IPS DF 4.7 (cell line): Measurements from ENCODE around the gene AMOTL2.

Experiments used
- DNase-seq: peaks from one replicate; pipeline ENCODE4 v3.0.0-alpha.2; 2013; ENCODE audit warnings: low spot score; ENCODE audit errors: extremely low read depth

Gene AMOTL2

DNA sequence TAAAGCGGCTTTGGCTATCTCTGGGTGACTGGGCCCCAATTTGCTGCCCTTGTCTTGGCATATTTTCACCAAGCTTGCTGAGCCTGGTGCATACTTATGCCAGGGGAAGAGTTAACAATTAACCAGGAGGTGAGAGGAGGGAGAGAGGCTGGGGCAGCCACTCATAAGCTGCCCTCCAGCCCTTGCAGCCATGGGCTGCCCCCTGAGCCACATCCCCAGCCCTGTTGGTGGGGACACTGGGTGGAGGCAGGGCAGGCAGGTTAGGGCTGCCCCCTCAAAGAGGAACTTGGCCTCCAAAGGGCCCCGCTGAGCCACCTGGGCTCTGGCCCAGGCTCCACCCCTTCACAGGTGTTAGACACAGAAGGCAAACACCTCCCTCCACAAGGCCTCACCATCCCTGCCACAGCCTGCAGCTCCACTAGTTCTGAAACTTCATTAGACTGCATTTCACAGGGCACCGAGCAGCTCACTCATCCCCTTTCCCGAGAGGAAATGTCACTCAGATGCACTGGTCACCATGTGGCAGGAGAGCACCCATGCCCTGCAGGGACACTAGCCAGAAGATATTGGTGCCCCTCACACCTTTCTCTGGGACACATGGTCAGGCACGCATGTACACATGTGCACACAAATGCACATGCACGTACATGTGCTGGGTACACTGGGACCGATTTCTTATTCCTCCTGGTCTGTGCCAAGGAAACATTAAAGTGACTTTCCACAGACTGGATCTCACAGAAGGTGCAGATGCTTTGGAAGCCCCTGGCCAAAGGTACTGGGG is 20.2 kb downstream of the AMOTL2 start:
- DNase-seq = no peak

DNA sequence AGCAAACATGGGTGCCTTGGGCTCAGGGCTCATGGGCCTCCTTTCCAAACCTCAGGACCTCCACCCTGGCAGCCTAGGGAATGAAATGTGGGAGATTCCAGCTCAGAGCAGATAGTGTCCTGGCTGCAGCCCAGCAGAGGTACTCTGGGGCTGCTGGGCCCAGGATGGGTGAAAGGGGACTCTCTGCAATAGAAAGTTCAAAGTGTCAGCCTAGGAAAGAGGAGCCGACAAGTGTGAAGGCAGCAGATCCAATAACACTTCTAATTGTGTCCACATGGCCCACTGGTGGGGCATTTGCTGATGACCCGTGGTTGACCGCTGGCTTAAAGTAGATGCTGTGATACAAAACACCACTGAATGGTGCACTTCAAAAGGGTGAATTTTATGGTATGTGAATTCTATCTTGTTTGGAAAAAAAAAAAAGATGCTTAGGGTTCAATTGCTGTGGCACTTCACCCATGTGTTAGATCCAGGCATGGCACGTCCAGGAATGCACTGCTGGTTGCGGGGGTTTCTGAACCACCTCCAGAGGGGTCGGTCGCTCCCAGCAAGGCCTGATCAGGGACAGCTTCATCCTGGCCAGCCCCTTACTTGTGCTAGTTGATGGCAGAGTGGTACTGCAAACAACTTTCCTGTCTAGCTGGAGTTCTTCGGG is 20.9 kb downstream of the AMOTL2 start:
- no peak for DNase-seq

DNA sequence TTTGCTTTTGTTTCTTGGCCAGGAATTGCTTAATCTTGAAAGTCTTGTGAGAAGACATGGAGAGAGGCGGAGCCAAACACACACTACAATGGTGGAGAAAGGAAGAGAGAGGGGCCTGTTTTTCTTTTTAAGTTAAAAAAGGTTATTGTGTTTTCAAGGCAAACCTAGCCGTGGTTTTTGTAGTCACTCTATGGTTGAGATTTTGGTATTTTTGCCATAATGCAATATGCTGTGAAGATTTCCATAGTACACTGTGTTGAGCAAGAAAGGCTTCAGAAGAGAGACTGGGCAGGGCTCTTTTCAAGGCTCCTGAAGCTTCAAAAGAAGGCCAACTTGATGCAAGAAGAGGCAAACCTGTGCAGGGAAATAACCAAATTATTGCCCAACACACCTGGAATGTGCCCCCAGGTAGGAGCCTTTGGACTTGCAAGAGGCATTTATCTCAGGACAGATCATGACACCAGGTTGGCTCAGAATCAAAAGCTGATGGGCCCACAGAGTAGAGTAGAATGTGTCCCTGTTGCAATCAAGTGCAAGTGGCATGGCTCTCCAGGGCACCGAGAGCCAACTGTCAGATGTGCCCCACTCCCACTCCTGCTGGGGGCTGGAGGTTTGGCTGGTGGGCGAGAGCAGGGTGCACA is 22.1 kb downstream of the AMOTL2 start:
- DNase-seq = no peak

DNA sequence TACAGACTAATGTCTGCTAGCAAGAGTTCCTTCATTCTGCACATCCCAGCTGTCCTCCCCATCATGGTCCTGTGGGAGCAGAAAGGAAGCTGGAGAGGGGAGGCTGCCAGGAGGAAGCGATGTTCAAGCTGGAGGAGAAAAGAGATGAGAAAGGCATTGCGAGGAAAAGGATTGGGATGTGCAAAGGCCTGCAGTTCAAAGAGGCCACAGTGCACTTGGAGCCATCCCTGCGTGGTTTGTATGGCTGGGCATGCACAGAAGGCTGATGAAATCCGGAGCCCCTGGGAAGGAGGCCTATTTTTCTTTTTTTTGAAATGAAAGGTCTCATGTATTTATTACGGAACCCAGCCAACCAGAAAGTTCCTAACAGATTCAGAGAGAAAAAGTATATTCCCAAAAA is 22.8 kb downstream of the AMOTL2 start:
- no peak for DNase-seq

DNA sequence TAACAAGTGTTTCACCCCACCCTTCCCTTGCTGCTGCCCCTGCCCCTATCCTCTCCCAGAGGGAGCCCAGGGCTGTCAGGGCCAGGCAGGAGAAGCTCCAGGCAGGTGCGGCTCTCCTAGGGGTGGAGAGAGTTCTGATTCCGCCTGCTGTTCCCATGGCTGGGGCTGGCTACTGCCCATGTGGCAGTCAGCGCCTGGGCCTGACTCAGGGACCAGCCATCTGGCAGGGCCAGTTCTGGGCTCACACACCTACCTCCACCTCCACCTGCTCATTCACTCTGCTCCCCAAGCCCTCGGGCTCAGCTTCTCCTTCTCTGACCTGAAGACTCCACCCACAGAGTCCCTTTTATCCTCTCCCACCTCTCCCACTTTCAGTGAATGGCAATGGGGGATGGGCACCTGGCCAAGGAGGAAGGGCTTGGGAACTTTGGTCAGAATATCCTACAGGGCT is 23.4 kb downstream of the AMOTL2 start:
- no peak for DNase-seq

DNA sequence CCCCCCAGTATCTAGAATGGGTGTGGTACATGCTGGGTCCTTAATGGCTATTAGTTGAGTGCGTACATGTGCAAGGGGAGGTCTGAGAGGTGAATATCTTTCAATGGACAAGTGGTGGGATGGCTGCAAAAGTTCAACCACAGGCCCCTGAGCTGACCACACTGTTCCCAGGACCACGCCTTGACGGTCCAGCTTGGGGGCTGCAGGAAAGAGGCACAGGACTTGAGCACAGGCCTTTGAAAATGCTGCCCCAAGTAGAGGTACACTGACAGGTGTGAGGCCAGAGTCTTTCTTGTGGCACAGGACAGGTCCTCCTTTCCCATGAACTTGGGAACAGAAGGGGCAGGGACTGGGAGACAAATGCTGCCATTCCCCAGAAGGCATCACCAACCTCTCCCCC is 24.0 kb downstream of the AMOTL2 start:
- DNase-seq = no peak

DNA sequence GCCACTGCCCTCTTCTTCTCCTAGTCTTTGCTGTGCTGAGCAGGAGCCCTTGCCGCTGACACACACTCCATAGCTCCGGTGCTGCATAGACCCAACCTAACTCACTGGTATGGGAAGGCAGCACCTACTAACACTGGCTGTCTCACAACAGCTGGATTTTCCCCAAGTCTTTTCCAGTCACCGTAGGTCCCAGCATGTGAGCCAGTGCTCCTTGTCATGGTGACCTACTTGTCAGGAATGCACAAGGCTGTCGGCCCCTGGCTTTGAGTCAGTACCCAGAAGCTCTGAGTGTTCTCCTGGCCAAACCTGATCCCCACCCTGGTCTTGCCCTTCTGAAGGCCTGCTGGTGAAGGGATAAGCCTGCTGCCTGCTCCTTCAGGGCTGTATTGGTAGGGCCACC is 25.7 kb downstream of the AMOTL2 start:
- no peak for DNase-seq

DNA sequence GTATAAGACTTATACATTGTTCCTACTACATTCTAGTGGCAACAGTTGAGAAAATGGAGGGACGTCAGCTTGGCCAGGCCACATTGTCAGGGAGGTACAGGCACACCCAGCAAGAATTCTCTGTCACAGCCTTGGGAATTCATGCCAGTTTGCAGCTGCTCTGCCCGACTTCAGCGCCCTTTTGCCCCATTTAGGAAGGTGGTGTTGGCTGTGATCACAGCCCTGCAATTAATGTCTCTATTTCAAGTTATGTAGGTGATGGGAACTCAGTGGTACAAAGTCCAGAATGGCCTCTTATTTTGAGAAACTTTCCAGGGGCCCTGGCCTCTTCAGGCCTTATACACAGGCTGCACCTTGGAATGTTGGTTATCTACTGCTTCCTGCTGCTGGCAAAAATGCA is 26.7 kb downstream of the AMOTL2 start:
- no peak for DNase-seq

DNA sequence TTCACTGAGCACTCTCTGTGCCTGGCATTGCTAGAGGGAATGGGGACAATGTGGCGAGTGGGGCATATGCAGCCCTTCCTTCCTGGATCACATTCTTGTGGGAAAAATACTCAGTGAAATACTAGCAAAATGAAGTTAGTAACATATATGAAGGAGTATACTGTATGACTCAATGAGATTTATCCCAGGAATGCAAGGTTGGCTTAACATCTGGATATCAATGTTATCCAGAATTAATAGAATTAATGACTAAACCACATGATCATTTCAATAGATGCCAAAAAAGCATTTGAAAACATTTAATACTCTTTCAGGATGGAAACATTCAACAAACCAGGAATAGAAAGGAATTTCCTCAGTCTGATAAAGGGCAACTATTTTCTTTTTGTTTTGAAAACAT is 27.5 kb downstream of the AMOTL2 start:
- no peak for DNase-seq

DNA sequence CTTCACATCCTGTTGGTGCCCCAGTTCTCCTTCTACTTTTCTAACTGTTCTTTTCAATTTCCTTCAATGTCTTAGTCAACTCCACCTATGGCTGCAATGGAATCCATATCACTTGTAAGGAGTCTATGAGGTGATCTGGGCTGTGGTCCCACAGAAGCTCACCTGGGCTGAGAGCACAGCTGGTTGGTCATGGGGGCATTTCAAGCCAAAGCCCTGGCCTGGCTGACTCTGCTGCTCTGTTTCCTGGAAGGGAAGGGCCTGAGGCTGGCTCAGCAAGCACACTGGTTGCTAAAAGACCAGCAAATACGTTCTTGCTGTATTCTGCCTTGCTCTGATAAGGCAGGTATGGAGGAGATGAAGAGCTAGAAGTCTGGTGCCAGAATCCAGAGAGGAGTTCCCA is 29.0 kb downstream of the AMOTL2 start:
- DNase-seq = no peak

DNA sequence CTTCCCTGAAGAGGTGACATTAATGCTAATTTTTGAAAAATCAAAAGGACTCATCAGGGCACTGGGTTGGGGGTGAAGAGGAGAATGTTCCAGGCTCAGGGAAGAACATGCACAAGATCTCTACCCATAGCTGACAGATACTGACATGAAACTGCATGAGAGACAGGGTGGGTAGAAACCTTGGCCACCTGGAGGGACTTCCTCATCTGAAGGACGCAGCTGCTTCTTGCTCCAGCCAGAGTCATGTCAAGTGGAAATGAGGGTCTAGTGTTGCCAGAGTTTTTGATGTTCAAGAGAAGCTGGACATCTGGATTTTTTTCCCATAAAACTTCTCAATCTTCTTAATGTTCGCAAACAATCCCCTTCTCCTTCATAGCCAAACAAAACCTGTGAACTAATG is 29.7 kb downstream of the AMOTL2 start:
- no peak for DNase-seq

DNA sequence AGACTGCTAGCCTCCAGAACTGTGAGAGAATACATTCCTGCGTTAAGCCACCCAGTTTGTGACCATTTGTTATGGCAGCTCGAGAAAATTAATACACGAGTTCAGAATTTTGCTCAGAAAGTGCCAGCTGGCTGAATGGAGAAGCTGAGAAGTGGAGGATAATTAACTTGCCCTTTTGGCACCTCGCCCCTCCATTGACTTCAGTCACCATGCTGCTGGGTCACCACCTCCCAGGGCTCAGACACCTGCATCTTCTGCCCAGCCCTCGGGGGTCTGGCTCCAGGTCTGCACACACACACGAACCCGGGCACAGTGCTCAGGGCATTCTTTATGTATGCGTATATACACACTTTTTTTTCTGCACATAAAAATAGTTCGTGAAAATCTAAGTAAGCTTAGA is 32.0 kb downstream of the AMOTL2 start:
- DNase-seq = no peak

DNA sequence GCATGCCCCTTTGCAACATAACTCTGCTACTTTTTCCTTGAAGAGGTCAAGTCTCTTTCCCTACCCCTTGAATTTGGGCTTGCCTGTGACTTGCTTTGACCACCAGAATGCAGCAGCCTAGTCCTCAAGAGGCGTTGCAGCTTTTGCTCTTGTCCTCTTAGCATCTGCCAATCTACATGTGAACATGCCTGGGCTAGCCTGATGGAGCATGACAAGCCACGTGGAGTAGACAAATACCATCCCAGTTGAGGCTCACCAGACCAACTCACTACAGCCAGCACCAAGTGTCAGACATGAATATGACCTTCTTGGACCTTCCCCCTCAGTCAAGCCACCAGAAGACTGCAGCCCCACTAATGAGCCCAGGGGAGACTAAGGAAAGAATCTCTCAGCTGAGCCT is 32.9 kb downstream of the AMOTL2 start:
- DNase-seq = no peak

DNA sequence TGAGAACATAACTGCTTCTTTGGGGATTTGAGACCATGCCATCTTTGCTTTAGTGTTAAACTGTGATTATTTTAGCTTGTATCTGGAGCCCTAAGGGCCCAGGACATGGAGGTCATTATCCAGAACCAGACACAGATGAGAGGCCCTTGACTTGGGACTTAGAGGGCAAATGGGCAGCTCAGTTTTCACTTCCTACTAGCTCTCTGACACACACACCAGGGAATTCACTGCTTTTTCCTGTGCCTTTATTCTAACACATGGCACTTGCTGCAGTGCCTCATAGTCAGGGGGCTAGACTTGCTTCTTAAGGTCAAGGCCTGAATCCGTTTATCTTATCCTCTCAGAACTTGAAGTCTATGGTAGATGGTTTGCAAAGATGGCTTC is 33.3 kb downstream of the AMOTL2 start:
- no peak for DNase-seq

DNA sequence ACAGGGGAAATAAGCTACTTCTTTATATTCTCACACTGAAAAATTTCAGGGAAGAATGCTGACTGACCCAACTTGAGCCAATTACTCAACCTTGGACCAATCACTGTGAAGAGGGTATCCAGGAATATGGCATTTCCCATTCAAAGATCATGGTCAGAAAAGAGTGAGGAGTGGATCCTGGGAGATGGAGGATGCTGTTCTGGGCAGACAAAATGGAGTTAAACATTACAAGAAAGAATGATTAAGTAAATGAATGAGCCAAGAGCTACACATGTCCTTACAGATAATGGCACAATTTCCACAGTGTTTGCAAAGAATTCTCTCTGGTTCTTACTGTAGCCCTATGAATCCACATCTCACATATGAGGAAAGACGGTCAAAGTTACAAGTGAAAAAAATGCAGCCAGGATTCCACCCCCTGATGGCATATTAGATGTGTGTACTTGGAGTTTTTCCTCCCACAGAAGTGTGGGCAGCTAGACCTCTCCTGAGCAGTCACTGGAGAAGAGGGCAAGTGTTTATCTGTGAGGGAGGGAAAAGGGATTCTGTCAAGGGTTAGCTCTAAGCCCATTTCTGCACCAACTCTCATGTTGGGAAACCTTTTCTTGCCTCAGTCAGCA is 33.8 kb downstream of the AMOTL2 start:
- DNase-seq = no peak

DNA sequence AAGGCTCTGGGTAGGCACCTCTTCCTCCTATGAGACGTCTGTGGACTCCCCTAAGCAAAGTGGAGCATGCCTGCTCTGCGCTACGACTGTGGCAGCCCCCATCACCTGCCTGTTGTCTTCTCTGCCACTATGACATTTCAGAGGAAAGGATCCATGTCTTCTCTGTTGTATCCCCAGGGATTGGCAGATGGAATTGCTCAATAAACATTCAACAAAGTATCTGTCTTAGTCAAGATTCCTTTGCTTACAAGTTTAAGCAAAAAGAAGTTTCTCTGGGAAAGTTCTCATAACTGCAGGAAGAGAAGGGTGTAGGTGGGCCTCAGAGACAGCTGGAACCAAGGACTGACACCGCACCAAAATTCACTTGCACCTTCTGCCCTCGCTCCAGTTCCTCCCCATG is 34.3 kb downstream of the AMOTL2 start:
- no peak for DNase-seq

DNA sequence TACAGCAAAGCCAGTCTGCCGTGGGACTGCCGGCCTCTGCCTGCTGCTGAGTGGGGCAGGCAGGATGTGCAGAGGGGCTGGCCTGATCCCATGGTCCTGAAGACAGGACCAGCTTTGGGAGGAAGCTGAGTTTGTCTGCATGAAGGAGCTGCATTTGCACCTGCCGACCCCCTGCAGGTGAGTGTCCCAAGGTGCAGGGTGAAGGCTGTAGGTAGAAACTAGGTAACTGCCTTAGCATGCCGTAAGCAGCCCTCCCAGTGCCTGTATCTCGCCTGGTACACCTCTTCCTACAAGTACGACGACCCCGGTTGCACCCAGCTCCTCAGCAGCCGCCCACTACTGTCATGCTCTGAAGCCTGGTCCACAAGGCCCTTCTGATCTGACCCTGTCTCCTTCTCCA is 34.9 kb downstream of the AMOTL2 start:
- DNase-seq = no peak

DNA sequence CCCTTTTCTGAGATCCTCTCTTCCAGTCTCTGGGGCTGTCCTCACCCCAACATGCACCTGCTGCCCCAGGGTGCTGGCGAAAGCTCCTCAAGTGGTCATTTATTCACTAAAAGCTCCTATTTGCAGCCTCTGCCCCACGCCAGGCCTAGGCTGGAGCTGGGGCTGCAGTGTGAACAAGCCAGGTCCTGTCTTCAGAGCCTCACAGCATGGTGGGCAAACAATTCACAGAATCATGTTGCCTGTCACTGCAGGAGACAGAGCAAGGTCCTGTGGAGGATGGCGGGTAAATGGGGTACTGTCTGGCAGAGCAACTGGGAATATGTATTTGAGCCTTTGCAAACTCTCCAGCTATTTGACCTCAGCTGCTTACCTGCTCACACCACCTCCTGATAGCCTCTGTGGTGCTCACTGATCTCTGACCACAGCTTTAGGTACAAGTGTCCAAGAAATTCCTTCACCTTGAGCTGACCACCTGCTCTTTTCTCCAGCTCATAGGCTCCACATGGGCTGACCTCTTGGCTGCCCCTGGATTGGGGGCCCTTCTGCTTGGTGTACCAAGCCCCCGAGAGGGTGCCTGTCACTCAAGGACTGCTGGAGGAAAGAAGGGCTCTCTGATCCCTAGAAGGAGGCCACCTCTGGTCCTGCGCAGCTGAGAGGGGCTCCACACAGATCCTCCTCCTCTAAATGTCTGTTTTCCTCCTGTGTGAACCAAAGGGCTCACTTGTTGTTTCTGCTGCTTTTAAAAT is 35.6 kb downstream of the AMOTL2 start:
- DNase-seq = no peak

DNA sequence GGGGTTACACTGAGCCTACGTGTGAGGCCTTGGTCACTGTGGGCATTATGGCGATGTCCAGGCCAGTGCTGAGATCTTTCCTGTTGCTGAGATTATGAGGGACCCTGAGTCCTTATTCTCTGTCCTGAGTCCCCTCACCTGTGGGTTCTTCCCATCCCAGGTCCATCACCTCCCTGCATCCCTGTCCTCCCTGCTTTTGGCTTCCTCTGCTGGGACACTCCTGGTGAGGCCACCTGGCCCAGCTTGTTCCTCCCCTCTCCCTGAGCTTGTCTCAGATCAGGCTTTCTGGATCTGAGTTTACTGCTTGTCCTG is 36.1 kb downstream of the AMOTL2 start:
- no peak for DNase-seq

DNA sequence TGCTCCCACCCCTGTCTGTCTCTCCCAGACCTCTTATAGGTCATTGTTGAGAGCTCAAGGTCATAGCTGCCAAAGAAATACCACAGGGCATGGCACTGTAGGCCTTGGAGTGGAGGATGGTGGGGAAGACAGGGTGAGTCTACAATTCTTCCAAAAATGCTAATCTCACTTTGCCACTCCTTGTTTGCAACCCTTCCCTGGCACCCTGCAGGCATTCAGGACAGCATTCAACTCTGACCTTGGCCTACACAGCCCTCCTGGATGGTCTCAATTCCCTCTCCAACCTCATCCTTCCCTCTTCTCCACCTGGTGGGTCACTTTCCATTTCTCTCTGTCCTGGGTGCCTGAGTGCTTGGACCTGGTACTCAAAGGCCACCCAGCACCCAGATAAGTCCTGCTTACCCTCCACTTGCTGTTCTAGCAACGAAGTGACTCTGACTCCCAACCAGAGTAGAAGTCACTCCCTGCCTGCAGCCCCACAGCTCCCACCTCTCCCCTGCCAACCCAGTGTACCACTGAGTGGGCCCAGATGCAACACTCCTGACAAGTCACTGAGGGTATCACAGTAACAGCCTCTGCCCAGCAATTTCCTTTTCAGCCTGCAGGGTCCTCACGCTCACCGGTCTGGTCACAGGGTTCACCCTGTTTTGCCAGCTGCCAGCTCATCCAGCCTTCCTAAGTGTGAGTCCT is 36.6 kb downstream of the AMOTL2 start:
- DNase-seq = no peak

DNA sequence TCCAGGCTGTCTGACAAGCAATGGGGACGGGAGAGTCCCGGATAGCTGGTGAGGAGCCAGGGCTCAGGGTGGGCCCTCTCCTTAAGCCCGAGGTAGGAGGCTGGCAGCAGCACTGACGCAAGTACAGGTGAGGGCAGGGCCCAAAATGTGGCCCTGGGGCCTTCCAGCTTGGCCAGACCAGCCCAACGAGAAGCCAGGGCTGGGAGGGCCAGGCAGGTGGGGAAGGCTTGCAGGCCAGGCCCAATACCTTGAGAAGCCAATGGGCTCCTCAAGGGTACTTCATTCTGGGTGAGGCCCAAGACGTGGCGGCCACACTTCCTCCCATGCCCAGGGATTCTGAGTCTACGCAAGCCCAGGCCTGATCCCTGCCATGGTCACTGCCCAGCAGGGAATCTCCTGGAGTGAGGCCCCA is 37.2 kb downstream of the AMOTL2 start:
- DNase-seq = no peak
